Thyroid gland (tissue), 4 donors: ENCODE measurements around the gene LPAR2. TPM values are rescaled to one million over a fixed set of nuclear protein-coding genes. Genes with fewer than 3 reads are reported as not detected.

Experiments
- DNase-seq, 2 donors: peaks; one replicate each; pipeline ENCODE4 v3.0.0-alpha.2; 2019
- H3K27ac ChIP-seq, 3 donors: fragments of 200-600 bp; sonication (generic); 1 replicate in 2 of 3; 2 replicates in 1 of 3; pipeline ENCODE4 v1.5.1; 2016 to 2019; ENCODE audit warnings: mild to moderate bottlenecking in 1 of 3, moderate library complexity in 1 of 3
- H3K27me3 ChIP-seq: fragments of 200-600 bp; sonication (generic); one replicate; pipeline ENCODE4 v1.5.1; 2019
- H3K36me3 ChIP-seq, 2 donors: fragments of 200-600 bp; sonication (generic); one replicate each; pipeline ENCODE4 v1.5.1; 2016 to 2019
- H3K4me1 ChIP-seq, 2 donors: fragments of 200-600 bp; sonication (generic); one replicate each; pipeline ENCODE4 v1.5.1; 2017 to 2019
- H3K4me3 ChIP-seq, 3 donors: fragments of 200-600 bp; sonication (generic); replicated peaks in 1 of 3; 1 replicate in 2 of 3; 2 replicates in 1 of 3; pipeline ENCODE4 v1.5.1; 2016; ENCODE audit warnings: mild to moderate bottlenecking in 1 of 3
- H3K9me3 ChIP-seq: fragments of 200-600 bp; sonication (generic); one replicate; pipeline ENCODE4 v1.5.1; 2017
- CTCF ChIP-seq, 6 experiments: fragments of 200-600 bp in 3 of 6; fragments of 450-650 bp in 3 of 6; sonication (generic) in 3 of 6; IDR thresholded peaks; one replicate each; pipeline ENCODE4 v1.5.1; 2016 to 2019; ENCODE audit warnings: antibody characterized with exemption in 6 of 6, mild to moderate bottlenecking in 2 of 6, inconsistent platforms in 1 of 6, moderate library complexity in 1 of 6
- POLR2A ChIP-seq, 2 donors: fragments of 450-650 bp; IDR thresholded peaks; one replicate each; pipeline ENCODE4 v1.6.1; 2017; ENCODE audit warnings: antibody characterized with exemption in 2 of 2, mild to moderate bottlenecking in 2 of 2, moderate library complexity in 1 of 2
- WGBS, 2 donors: methylation state at CpG; one replicate each; pipeline ENCODE4 v1.1.5; 2017; 5-methylcytosine and 5-hydroxymethylcytosine counted together
- intact Hi-C: fragments of 100-400 bp; cut with DNase I; formaldehyde crosslinking; loops from one replicate; pipeline ENCODE4 v1.15.1; 2023
- total RNA-seq, 4 donors: library from RNA; depleted of rRNA; stranded (reverse); fragments of >200 nt; gene quantifications; one replicate each; pipeline ENCODE4 v1.2.3, GENCODE V29; 2016

The LPAR2 gene
- 10 to 100 TPM; 10.2 to 35.2 (median 22.9) TPM for total RNA-seq

GRCh38 chr19:19627621-19628500, at the start of gene LPAR2:
TSS of gene LPAR2 (minus strand) at chr19:19628220. CDS start at chr19:19627275, 945 bp downstream.
- Histone ChIP-seq H3K27me3 (no peaks in the 10 kb centered on the region), H3K9me3 (no peaks in the 10 kb centered on the region), H3K4me3 (peak within 1 kb of the TSS; percentile 32 to 66 (median 53)), H3K27ac (peak within 1 kb of the TSS; percentile 53 to 86 (median 68)), H3K36me3 (peaks cover 0 to 6% of the 10 kb centered on the region in 2 donors), H3K4me1 (peaks cover 0 to 20% of the 10 kb centered on the region in 2 donors)
- intact Hi-C loops, result no loop called here
- DNase-seq, result peak; percentile 72 to 75
- no peak for TF ChIP-seq CTCF (IDR thresholded peaks at IDR 0.05)
- TF ChIP-seq POLR2A (IDR thresholded peaks at IDR 0.05), result peak in 1 of 2 donors; percentile 55
- WGBS, 2 donors, result 4 to 5% methylated on average over 16 to 20 of the region's 87 CpGs

- H3K36me3 ChIP-seq, result peaks cover 16 to 25% of the 10 kb centered on the region in 2 donors
- intact Hi-C loops, result no loop called here
- TF ChIP-seq POLR2A (IDR thresholded peaks at IDR 0.05) (no peak), CTCF (IDR thresholded peaks at IDR 0.05) (no peak)
- H3K4me1 ChIP-seq, result no peaks in the 10 kb centered on the region
- no peak for DNase-seq
- WGBS, 2 donors, result 91 to 92% methylated on average over 5 to 7 of the region's 7 CpGs
- no peaks in the 10 kb centered on the region for H3K27me3 ChIP-seq
- H3K4me3 ChIP-seq, result no peak overlapping the region
- H3K27ac ChIP-seq, result no peak overlapping the region
- H3K9me3 ChIP-seq, result no peaks in the 10 kb centered on the region
These were observed 49.6 kb upstream of the LPAR2 start for GRCh38 chr19:19677579-19677978.

GRCh38 chr19:19674315-19674714, 46.3 kb upstream of the LPAR2 start:
- intact Hi-C loops, result no loop called here
- H3K9me3 ChIP-seq, result no peaks in the 10 kb centered on the region
- H3K27me3 ChIP-seq, result no peaks in the 10 kb centered on the region
- H3K4me3 ChIP-seq, result no peak overlapping the region
- 98 to 99% methylated on average over 6 of the region's 6 CpGs for WGBS, 2 donors
- DNase-seq, result no peak
- H3K27ac ChIP-seq, result no peak overlapping the region
- H3K4me1 ChIP-seq, result peaks cover 9 to 12% of the 10 kb centered on the region in 2 donors
- H3K36me3 ChIP-seq, result peaks cover 7 to 14% of the 10 kb centered on the region in 2 donors
- TF ChIP-seq POLR2A (IDR thresholded peaks at IDR 0.05), result no peak
- no peak for TF ChIP-seq CTCF (IDR thresholded peaks at IDR 0.05)

GRCh38 chr19:19672816-19673215, 44.8 kb upstream of the LPAR2 start:
- 94 to 95% methylated on average over 3 of the region's 3 CpGs for WGBS, 2 donors

More at GRCh38 chr19:19672816-19673215, 44.8 kb upstream of the LPAR2 start:
- Histone ChIP-seq H3K9me3 (no peaks in the 10 kb centered on the region), H3K4me3 (no peak overlapping the region), H3K36me3 (peaks cover 0 to 2% of the 10 kb centered on the region in 2 donors), H3K27ac (no peak overlapping the region), H3K4me1 (peaks cover 15 to 17% of the 10 kb centered on the region in 2 donors), H3K27me3 (no peaks in the 10 kb centered on the region)
- intact Hi-C loops, result no loop called here
- no peak for DNase-seq
- TF ChIP-seq CTCF (IDR thresholded peaks at IDR 0.05) (no peak), POLR2A (IDR thresholded peaks at IDR 0.05) (no peak)
